Mammary epithelial cell (primary cell): ENCODE measurements around the gene ZNF414.

Source experiments
- CTCF ChIP-seq, 2 donors: IDR thresholded peaks in 1 of 2; conservative IDR thresholded peaks in 1 of 2; 2 replicates each; pipeline ENCODE4 v1.5.1; 2011 to 2012; ENCODE audit warnings: inconsistent platforms in 2 of 2, low read length in 2 of 2, mild to moderate bottlenecking in 2 of 2, control low read depth in 1 of 2, low read depth in 1 of 2; ENCODE audit not compliant: insufficient read depth in 1 of 2; ENCODE audit errors: extremely low read depth in 1 of 2
- EZH2 ChIP-seq: IDR thresholded peaks from 2 replicates; pipeline ENCODE4 v1.6.1; 2012; ENCODE audit warnings: low read length, inconsistent platforms, borderline replicate concordance

GRCh38 chr19:8498295-8498694, 15.7 kb downstream of the ZNF414 start:
- TF ChIP-seq CTCF (conservative IDR thresholded peaks at IDR 0.05 in 1 of 2, IDR thresholded peaks at IDR 0.05 in 1 of 2; ENCODE audit: extremely low read depth in 1 of 2, insufficient read depth in 1 of 2, low read depth in 1 of 2, low read length in 2 of 2) (no peak), EZH2 (no peak)
